HG02763 (cell line): ENCODE data around the gene CSNK1G2.

Source experiments
- ATAC-seq: cut with Tn5 transposase; IDR thresholded peaks from one replicate; pipeline ENCODE4 v1.9.1; 2021; ENCODE audit warnings: mild to moderate bottlenecking, moderate library complexity; ENCODE audit not compliant: unreplicated experiment

Gene CSNK1G2

GRCh38 chr19:1943661-1944087, 2.7 kb downstream of the CSNK1G2 start:
- no peak for ATAC-seq

GRCh38 chr19:1944088-1944915, 3.3 kb downstream of the CSNK1G2 start:
- ATAC-seq = no peak

DNA sequence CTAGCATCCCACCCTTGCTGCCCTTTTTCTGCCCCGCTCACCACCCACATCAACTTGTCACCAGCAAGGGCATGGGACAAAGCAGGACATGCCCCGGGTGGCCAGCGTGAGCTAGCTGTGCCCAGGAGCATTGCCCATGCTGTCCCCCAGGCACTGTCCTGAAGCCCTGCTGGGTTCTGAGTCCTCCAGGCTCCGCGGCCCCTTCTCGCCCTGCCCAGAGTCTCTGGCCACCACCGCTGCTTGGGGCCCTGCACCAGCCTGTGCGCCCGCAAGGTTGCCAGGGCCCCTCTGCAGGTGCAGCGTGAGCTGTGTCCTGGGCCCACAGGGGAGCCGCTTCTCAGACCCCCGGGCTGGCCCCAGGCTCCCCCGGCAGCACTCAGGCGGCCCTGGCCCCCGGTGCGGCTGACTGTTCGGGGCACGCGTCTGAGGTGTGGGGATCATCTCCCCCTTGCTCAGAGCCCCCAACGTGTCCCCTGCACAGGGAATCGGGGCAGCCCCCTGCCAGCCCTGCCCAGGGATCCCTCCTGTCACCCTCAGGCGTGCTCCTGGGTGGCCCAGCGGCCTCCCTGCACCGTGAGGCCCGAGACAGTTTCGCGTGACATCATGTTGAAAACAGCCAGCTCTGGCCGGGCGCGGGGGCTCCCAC, 4.1 kb downstream of the CSNK1G2 start:
- ATAC-seq = no peak

- ATAC-seq = no peak
These were observed 4.9 kb downstream of the CSNK1G2 start for GRCh38 chr19:1945899-1946298.

DNA sequence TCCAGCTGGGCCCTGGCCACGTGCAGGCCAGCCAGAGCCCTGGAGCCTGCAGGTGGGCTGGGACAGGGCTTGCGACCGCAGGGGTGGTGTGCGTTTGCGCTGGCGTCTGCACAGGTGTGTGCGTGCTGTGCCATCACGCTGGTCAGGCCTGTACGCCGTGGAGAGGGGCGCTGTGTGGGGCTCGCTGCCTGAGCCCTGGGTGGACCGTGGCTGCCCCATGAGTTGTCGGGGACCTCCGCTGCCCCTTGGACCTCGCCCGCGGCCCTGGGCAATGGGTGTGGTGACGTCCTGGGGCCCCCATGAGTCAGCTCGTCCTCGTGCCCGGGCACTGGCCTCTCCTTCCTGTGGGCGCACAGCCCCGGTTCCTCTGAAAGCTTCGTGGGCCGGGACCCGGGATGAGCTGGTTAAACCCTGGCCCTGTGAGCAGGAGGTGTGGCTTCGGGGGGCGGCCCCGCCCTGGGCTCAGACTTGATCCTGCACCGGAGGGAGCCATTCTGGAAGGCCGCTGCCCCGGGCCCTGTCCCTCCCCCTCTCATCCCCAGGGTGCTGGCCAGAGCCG, 6.8 kb downstream of the CSNK1G2 start:
- ATAC-seq = no peak

GRCh38 chr19:1949304-1950101, 8.5 kb downstream of the CSNK1G2 start:
- no peak for ATAC-seq

DNA sequence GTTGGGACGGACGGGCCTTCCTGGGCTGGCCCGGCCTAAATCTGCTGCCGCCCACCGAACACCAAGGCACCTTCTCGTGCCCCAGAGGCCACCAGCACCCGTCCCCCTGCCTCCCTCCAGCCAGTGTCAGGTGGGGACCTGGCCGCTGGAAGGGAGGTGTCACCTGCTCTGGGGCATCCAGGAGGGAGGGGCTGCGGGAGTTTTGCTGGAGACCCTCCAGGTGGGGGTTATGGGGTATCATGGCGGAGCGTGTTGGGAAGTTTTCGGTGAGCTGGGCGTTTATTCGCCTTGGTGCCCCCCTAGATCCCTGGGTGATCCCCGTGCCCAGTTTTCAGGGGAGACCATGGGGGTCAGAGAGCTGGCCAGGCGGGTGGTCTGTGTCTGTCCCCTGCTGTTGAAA, 9.7 kb downstream of the CSNK1G2 start:
- ATAC-seq = no peak

DNA sequence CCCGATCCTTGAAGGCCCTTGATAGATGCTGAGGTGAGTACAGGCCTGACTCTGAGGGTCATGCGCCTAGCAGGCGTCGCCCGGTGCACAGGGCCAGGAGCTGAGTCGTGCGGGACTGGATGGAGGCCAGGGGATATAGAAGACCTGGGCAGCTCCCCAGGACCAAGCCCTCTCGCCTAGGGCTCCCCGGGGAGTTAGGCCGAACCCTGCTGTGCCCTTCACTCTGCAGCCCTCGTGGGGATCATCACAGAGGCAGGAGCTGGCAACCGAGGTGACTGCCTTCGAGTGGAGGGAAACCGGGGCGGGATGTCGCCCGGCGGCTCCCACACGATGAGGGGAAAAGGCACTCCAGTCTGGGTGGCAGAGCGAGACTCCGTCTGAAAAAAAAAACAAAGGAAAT, 11.7 kb downstream of the CSNK1G2 start:
- ATAC-seq = no peak

GRCh38 chr19:1953037-1953436, 12.1 kb downstream of the CSNK1G2 start:
- ATAC-seq = no peak

GRCh38 chr19:1953441-1954094, 12.6 kb downstream of the CSNK1G2 start:
- ATAC-seq = no peak

GRCh38 chr19:1954532-1954933, 13.6 kb downstream of the CSNK1G2 start:
- ATAC-seq = no peak

DNA sequence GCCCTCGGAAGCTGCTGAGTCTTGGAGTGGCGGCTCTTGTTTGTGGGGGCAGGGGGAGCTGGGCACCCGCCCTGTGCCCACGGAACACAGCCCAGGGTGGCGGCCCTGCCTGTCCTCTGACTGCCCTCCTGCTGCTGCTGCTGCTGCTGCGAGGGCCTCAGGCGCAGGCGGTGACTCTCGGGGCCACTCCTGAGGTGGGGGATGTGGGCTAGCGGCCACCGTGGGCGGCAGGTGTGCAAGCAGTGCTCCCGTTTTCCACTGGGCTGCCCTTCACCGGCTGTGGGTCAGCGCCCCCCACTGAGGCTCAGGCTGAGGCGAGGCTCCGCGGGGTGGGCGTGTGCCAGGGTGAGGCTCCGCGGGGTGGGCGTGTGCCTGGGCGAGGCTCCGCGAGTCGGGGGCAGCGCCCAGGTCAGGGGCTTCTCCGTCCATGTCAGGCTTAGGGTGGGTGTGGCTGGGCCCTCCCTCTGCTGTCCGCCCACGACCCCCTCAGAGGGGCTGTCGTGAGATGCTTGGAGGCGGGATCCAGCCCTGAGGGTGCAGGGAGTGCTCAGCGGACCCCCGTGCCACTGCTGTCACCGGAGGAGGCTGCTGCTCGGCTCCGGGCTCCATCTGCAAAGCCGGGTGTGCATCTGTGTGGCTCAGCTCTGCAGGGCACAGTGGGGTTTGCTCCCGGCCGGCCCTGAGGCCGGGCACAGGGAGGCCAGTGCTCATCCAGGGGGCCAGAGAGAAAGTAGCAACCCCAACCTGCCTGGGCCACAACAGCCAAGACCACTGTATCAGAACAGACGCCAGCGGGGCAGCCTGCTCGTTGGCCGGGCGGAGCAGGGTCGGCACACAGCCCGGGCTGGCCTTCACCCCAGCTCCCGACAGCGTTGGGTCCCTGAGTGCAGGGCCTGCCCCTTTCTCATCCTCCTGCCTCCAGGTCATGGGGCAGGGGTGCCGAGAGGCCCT, 14.5 kb downstream of the CSNK1G2 start:
- ATAC-seq = no peak

DNA sequence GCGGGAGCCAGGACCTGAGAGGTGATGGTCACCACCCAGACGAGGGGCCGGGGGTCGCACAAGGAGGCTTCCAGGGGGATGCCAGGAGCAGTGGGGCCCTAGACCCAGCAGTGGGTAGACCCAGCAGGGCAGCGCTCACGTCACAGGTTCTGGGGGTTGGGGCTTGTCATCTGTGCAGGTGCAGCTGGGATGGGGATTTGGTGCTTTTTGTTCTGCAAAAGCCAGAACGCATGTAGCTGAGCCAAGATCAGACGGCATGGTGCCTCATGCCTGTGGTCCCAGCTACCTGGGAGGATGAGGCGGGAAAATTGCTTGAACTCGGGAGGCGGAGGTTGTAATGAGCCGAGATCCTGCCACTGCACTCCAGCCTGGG, 15.1 kb downstream of the CSNK1G2 start:
- ATAC-seq = no peak

DNA sequence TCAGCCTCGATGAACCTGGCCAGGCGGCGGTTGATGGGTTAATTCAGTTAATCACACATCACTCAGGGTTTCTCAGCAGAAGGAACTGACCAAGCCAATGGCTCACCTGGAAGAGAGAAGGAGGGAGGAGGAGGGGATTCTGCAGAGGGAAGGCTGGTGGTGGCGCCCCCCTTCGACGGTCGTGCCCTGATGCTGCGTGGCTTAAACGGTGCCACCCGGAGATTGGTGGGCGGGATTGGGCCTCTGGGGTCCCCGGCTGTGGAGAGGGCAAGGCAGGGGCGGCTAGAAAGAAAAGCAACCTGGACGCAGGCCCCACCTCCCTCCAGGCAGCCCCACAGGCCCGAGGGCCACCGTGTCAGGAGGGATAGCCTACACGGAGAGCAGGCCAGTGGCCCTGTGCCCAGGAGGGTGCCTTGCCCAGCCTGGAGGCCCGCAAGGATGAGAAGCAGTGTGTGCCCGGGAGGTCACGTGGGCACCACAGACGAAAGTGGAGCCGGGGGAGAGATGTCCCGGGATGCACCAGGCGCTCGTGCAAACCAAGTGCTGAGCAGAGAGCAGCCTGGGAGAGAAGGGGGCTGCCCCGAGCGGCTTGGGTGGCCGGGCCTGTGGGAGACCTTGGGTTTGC, 16.0 kb downstream of the CSNK1G2 start:
- ATAC-seq = no peak

DNA sequence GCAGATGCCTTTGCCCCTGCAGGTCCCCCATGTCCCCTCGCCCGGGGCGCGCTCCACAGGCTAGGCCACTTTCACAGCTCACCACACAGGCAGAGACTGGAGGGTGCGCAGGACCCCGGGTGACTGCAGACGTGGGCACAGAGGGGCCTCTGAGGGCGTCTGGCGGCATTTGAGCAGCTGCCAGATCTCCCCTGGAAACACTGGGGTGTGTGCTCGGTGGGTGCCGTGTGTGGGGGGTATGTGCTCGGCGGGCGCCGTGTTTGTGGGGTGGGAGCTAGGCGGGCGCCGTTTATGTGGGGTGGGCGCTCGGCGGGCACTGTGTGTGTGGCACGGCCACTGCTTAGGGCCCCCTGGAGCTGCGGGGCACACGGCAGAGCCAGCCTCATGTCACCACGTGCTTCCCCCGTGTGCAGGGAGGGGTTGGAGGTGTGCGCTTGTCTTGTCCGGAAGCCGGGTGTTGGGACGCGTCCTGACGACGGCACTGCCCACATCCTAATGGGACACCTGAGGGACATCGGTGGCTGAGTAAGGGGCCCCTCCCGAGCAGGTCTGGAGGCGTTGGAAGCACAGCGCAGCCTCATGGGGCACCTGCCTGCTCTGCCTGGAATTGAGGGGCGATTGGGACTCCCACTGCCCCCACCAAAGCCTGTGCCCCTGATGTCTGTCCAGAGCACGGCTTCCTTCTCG, 16.7 kb downstream of the CSNK1G2 start:
- no peak for ATAC-seq

DNA sequence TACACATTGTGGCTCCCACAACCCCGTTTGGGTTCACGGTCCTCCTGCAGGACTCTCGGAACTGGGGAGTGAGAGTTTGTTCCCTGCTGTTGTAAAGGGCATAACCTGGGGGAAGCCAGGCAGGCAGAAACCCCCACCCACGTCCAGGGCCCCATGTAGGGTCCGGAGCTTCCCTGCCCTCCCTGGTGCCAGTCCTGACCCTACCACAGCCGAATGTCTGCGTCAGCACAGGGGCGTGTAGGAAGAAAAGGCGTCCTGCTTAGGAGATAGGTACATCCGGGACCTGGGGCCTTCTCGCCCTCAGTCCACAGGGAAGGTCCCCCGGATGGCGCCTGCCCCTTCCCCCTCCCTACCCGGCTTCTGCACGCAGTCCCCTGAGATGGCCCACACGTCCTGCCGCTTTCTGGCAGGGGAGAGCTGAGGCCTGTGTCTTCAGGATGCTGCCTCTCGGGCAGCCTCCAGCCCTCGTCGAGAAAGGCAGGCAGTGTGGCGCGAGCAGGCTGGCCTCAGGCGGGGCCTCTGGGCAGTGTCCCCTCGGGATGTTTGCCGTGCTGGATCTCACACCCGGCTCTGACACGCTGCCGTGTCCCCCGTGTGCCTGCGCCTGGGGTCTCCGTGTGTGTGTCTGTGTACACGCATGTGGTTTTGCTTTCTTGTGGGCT, 19.1 kb downstream of the CSNK1G2 start:
- no peak for ATAC-seq

DNA sequence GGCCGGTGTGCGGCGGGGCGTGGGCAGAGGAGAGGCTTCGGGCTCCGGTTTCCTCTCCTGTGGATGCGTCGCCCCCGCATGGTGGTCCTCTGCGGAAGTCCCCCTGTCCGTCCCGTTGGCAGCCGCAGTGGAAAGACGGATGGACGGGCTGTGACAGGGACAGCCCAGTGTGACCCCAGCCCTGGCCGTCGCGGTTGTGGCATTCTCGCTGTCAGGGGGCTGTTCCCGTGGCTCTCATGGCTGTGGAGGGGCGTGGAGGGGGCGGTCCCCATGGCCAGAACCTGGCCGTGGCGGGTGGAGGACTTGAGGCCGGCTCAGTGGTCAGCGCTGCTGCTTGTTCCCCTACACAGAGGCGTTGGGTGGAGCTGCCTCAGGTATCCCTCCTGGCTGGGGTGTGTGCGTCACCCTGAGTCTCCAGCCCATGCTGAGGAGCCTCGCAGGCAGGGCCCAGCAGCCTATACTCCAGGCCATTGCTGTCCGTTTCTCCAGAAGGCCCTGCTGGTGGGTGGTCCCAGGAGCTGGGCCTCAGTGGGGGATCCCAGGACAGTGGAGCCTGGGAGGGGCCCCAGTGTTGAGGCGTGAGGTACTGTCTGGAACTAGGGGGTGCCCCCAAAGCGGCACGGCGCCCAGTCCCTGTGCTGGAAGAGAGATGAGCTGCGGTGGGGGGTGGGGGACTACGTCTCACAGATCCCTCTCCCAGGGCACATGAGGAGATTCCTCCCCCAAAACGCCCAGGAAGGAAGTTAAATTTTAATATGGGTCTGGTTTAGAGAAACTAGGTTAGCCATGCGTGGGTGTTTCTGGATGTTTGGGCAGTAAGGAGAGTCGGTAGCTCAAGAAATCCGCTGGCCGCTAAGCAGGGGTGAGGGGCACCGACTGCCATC, 20.3 kb downstream of the CSNK1G2 start:
- ATAC-seq = no peak
